Loucy (cell line): ENCODE measurements around the gene WNT9A.

Experiments used
- H2AFZ ChIP-seq: fragments of 200-600 bp; sonication (generic); 2 replicates; pipeline ENCODE4 v1.6.0; 2016; ENCODE audit warnings: antibody characterized with exemption, mild to moderate bottlenecking, low read length, moderate library complexity
- H3F3A ChIP-seq: fragments of 200-600 bp; 2 replicates; pipeline ENCODE4 v1.6.0; 2016; ENCODE audit warnings: antibody characterized with exemption, low read depth, mild to moderate bottlenecking
- H3K27me3 ChIP-seq: fragments of 200-600 bp; sonication (generic); 2 replicates; pipeline ENCODE4 v1.6.1; 2014; ENCODE audit warnings: low read length, mild to moderate bottlenecking; ENCODE audit not compliant: insufficient read depth, poor library complexity, severe bottlenecking
- H3K36me3 ChIP-seq: fragments of 200-600 bp; sonication (generic); 2 replicates; pipeline ENCODE4 v1.6.1; 2016; ENCODE audit warnings: low read length; ENCODE audit not compliant: insufficient read depth
- H3K4me1 ChIP-seq: fragments of 200-600 bp; sonication (generic); 2 replicates; pipeline ENCODE4 v1.5.1; 2014; ENCODE audit warnings: low read length, mild to moderate bottlenecking; ENCODE audit not compliant: insufficient read depth, poor library complexity, severe bottlenecking
- H3K4me2 ChIP-seq: fragments of 200-600 bp; sonication (generic); 2 replicates; pipeline ENCODE4 v1.6.0; 2014; ENCODE audit warnings: antibody characterized with exemption, low read length, low read depth, mild to moderate bottlenecking; ENCODE audit not compliant: poor library complexity, severe bottlenecking
- H3K4me3 ChIP-seq: fragments of 200-600 bp; sonication (generic); 2 replicates; pipeline ENCODE4 v1.5.1; 2014; ENCODE audit warnings: low read length, mild to moderate bottlenecking, mixed read lengths; ENCODE audit not compliant: poor library complexity, severe bottlenecking
- H3K79me2 ChIP-seq: fragments of 200-600 bp; sonication (generic); 2 replicates; pipeline ENCODE4 v1.6.1; 2014; ENCODE audit warnings: low read length; ENCODE audit not compliant: insufficient read depth
- H3K9ac ChIP-seq: fragments of 200-600 bp; sonication (generic); 2 replicates; pipeline ENCODE4 v1.6.0; 2014; ENCODE audit warnings: mild to moderate bottlenecking, low read depth, low read length, moderate library complexity; ENCODE audit not compliant: poor library complexity, severe bottlenecking
- H3K9me2 ChIP-seq: fragments of 200-600 bp; sonication (generic); replicated peaks from 2 replicates; pipeline ENCODE4 v1.6.1; 2016; ENCODE audit warnings: low read depth, low read length, mixed read lengths
- H3K9me3 ChIP-seq: fragments of 200-600 bp; sonication (generic); 2 replicates; pipeline ENCODE4 v1.6.1; 2014; ENCODE audit warnings: mild to moderate bottlenecking, antibody characterized with exemption, low read length, low read depth; ENCODE audit not compliant: insufficient read depth
- H4K20me1 ChIP-seq: fragments of 200-600 bp; sonication (generic); 2 replicates; pipeline ENCODE4 v1.6.0; 2014; ENCODE audit warnings: antibody characterized with exemption, low read length, mild to moderate bottlenecking; ENCODE audit not compliant: insufficient read depth, poor library complexity, severe bottlenecking
- EZH2phosphoT487 ChIP-seq: fragments of 200-600 bp; IDR thresholded peaks from 2 replicates; pipeline ENCODE4 v1.6.1; 2018; ENCODE audit warnings: antibody characterized with exemption, mild to moderate bottlenecking, moderate library complexity, borderline replicate concordance
- TF ChIP-seq, protein P1 (sequence below): fragments of 200-600 bp; sonication (generic); conservative IDR thresholded peaks from 2 replicates; pipeline ENCODE4 v1.5.1; 2014; ENCODE audit warnings: mild to moderate bottlenecking, antibody characterized with exemption, low read length

WNT9A gene

GRCh38 chr1:227887697-227888403, 59.9 kb downstream of the WNT9A start:
- H2AFZ ChIP-seq: no peak overlapping the region
- H3K9me3 ChIP-seq: no peaks in the 10 kb centered on the region
- H4K20me1 ChIP-seq: no peaks in the 10 kb centered on the region
- no peaks in the 10 kb centered on the region for H3F3A ChIP-seq
- no peaks in the 10 kb centered on the region for H3K79me2 ChIP-seq
- H3K27me3 ChIP-seq: no peaks in the 10 kb centered on the region
- no peaks in the 10 kb centered on the region for H3K4me1 ChIP-seq
- no peak for TF ChIP-seq EZH2phosphoT487
- TF ChIP-seq, protein P1, sequence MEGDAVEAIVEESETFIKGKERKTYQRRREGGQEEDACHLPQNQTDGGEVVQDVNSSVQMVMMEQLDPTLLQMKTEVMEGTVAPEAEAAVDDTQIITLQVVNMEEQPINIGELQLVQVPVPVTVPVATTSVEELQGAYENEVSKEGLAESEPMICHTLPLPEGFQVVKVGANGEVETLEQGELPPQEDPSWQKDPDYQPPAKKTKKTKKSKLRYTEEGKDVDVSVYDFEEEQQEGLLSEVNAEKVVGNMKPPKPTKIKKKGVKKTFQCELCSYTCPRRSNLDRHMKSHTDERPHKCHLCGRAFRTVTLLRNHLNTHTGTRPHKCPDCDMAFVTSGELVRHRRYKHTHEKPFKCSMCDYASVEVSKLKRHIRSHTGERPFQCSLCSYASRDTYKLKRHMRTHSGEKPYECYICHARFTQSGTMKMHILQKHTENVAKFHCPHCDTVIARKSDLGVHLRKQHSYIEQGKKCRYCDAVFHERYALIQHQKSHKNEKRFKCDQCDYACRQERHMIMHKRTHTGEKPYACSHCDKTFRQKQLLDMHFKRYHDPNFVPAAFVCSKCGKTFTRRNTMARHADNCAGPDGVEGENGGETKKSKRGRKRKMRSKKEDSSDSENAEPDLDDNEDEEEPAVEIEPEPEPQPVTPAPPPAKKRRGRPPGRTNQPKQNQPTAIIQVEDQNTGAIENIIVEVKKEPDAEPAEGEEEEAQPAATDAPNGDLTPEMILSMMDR: no peak
- H3K36me3 ChIP-seq: no peaks in the 10 kb centered on the region
- H3K4me3 ChIP-seq: no peak overlapping the region
- no peak overlapping the region for H3K9ac ChIP-seq
- H3K4me2 ChIP-seq: no peak overlapping the region
- no peaks in the 10 kb centered on the region for H3K9me2 ChIP-seq

- no peaks in the 10 kb centered on the region for H3K9me2 ChIP-seq
- TF ChIP-seq, protein P1: no peak
- H3K9me3 ChIP-seq: no peaks in the 10 kb centered on the region
- H3K36me3 ChIP-seq: no peaks in the 10 kb centered on the region
- H3K4me3 ChIP-seq: no peak overlapping the region
- H3F3A ChIP-seq: no peaks in the 10 kb centered on the region
- no peaks in the 10 kb centered on the region for H4K20me1 ChIP-seq
- no peaks in the 10 kb centered on the region for H3K27me3 ChIP-seq
- H3K4me2 ChIP-seq: no peak overlapping the region
- H3K79me2 ChIP-seq: no peaks in the 10 kb centered on the region
- no peak overlapping the region for H2AFZ ChIP-seq
- H3K4me1 ChIP-seq: no peaks in the 10 kb centered on the region
- no peak overlapping the region for H3K9ac ChIP-seq
These were observed 60.6 kb downstream of the WNT9A start for GRCh38 chr1:227886993-227887696.

DNA sequence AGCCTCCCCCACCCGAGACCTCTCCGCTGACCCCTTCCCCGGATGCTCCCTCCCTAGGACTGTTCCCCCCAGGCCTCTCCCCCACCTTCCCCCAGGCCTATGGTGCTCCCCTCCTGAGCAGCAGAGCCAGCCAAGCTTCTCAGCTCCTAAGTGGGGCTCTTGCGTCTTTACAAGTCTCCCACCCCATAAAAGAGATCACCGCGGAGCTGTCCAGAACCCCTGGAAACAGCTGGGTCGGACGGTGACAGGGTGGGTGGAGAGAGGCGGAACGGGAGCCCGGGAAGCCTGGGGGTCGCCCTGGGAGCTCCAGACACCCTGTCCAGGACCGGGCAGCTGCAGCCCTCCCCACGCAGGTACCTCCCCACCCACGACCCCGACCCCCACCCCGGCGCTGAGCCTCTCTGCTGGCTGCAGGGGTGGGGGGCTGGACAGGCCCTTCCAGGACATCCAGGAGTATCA, 61.2 kb downstream of the WNT9A start:
- TF ChIP-seq EZH2phosphoT487: no peak
- TF ChIP-seq, protein P1: no peak
- H2AFZ ChIP-seq: no peak overlapping the region
- H3K36me3 ChIP-seq: no peaks in the 10 kb centered on the region
- no peaks in the 10 kb centered on the region for H3K9me2 ChIP-seq
- no peaks in the 10 kb centered on the region for H3K9me3 ChIP-seq
- H3K4me3 ChIP-seq: no peak overlapping the region
- H3K4me1 ChIP-seq: no peaks in the 10 kb centered on the region
- H3K27me3 ChIP-seq: no peaks in the 10 kb centered on the region
- no peaks in the 10 kb centered on the region for H3F3A ChIP-seq
- no peak overlapping the region for H3K9ac ChIP-seq
- H3K79me2 ChIP-seq: no peaks in the 10 kb centered on the region
- H3K4me2 ChIP-seq: no peak overlapping the region
- H4K20me1 ChIP-seq: no peaks in the 10 kb centered on the region
